NCI-H82 (cell line): ENCODE results near the gene BICC1.

Experiments
- DNase-seq: peaks from one replicate; lab custom pipeline; 2025; lab: John Stamatoyannopoulos, UW

Gene BICC1

GRCh38 chr10:58867683-58868082 is 355.0 kb downstream of the BICC1 start:
- no peak for DNase-seq

GRCh38 chr10:58868736-58869435 is 356.2 kb downstream of the BICC1 start:
- DNase-seq = no peak

- no peak for DNase-seq
Observed at GRCh38 chr10:58870070-58870469, 357.4 kb downstream of the BICC1 start.

GRCh38 chr10:58873161-58873560 is 360.5 kb downstream of the BICC1 start:
- no peak for DNase-seq
